Measurements from ENCODE around the gene FAF2. TPM values are rescaled to one million over a fixed set of nuclear protein-coding genes. Genes with fewer than 3 reads are reported as not detected.

Gene FAF2
- polyA plus RNA-seq, 1 experiment = 68.7 TPM

DNA sequence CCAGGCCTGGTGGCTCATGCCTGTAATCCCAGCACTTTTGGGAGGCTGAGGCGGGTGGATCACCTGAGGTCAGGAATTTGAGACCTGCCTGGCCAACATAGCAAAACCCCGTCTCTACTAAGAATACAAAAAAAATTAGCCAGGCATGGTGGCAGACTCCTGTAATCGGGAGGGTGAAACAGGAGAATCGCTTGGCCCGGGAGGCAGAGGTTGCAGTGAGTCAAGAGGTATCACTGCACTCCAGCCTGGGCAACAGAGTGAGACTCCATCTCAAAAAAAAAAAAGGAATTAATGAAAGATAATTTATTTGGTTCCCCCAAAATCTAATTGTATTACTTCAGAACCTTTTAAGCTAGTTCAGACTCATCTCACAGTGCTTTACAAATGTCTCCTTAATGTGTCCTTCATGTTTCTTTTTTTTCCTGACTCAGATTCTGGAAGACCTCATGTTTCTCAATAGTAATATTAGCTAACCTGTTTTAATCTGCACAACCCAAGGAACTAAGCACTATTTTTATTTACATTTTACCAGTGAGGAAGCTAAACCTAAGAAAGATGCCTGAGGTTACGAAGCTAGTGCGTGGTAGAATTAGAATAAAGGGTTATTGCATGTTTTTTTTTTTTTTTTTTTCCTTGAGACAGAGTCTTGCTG is 15.1 kb downstream of the FAF2 start:
- Histone ChIP-seq H3K9me3 (ENCODE audit: control insufficient read depth, insufficient read depth, low read length) (no peaks in the 10 kb centered on the region), H3K27me3 (ENCODE audit: control insufficient read depth, insufficient read depth, low read length) (no peaks in the 10 kb centered on the region), H3K4me3 (ENCODE audit: low read depth, low read length) (no peak overlapping the region), H3K27ac (ENCODE audit: low read depth, low read length) (no peak overlapping the region)
- no peak for DNase-seq (ENCODE audit: low read depth, low spot score)
- TF ChIP-seq, protein P1, sequence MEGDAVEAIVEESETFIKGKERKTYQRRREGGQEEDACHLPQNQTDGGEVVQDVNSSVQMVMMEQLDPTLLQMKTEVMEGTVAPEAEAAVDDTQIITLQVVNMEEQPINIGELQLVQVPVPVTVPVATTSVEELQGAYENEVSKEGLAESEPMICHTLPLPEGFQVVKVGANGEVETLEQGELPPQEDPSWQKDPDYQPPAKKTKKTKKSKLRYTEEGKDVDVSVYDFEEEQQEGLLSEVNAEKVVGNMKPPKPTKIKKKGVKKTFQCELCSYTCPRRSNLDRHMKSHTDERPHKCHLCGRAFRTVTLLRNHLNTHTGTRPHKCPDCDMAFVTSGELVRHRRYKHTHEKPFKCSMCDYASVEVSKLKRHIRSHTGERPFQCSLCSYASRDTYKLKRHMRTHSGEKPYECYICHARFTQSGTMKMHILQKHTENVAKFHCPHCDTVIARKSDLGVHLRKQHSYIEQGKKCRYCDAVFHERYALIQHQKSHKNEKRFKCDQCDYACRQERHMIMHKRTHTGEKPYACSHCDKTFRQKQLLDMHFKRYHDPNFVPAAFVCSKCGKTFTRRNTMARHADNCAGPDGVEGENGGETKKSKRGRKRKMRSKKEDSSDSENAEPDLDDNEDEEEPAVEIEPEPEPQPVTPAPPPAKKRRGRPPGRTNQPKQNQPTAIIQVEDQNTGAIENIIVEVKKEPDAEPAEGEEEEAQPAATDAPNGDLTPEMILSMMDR (IDR thresholded peaks at IDR 0.05; ENCODE audit: low read depth, low read length) = no peak
- CTCF ChIA-PET = interaction anchor here (0.6 to 7.9 kb wide), 3 partner anchors 12 to 15 kb away, joined by 4 to 62 read pairs (median 4); partner anchors contain the start of gene FAF2
- POLR2A ChIA-PET = interaction anchor here (0.6 to 0.9 kb wide), 3 partner anchors 15 to 550 kb away, joined by 3 to 4 read pairs (median 4); partner anchors contain the start of gene RNF44

DNA sequence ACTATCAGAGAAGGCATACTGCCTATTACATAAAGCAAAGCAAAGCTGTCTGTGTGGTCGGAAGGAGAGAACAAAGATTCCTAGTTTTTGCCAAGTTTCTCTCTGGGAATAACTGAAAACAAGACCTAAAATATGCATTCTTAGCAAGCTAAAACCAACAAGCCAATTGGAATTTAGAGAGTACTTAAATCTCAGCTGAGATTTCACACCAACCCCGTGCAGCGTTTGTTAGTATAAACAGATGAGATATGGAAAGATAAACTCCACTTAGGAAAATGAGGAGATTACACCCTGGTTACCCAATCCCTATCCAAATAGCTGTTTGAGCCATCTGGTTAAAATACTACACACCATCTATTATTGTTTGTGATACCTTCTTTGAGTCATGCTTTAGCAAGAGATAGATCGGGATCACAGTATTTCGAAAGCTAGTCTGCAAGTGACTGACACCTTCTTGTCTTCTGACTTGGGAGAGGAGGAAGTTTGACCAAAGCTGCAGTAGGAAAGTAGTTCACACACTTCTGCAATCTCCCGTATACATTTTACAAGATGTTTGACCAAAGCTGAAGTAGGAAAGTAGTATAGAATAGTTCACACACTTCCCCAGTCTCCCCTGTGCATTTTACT is 18.2 kb downstream of the FAF2 start:
- peak; percentile 55 for DNase-seq (ENCODE audit: low read depth, low spot score)
- Histone ChIP-seq H3K9me3 (ENCODE audit: control insufficient read depth, insufficient read depth, low read length) (no peaks in the 10 kb centered on the region), H3K4me3 (ENCODE audit: low read depth, low read length) (no peak overlapping the region), H3K27ac (ENCODE audit: low read depth, low read length) (no peak overlapping the region), H3K27me3 (ENCODE audit: control insufficient read depth, insufficient read depth, low read length) (no peaks in the 10 kb centered on the region)
- ChIA-PET POLR2A (interaction anchor here (0.7 to 1.6 kb wide), 7 partner anchors 13 to 71 kb away, joined by 3 to 11 read pairs (median 5); partner anchors contain the start of genes CLTB, FAF2 and RNF44), CTCF (interaction anchor here (1.0 to 7.9 kb wide), 3 partner anchors 18 to 737 kb away, joined by 3 to 62 read pairs (median 4); partner anchors contain the start of gene FAF2)
- TF ChIP-seq, protein P1 (IDR thresholded peaks at IDR 0.05; ENCODE audit: low read depth, low read length) = no peak

DNA sequence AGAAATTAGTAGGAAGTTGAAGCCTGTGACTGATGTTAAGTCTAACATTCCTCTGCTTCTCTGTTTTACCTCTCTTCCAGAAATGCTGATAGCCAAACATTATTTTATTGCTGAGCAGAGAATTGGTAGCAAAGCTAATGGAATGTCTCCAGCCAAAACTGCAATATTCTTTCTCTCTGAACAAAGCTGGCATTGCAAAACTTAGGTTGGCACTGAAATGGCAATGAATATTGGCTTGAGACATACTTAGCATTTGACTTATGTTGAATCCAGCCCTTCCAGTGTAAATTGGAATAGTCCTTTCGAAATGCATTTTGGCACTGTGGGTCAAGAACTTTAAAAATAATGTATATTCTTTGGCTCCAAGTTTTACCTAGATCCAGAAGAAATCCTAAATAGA is 21.1 kb downstream of the FAF2 start:
- CTCF ChIA-PET = interaction anchor here (7.9 kb wide), 1 partner anchor 21 kb away, joined by 62 read pairs; the partner anchor contains the start of gene FAF2
- TF ChIP-seq, protein P1 (IDR thresholded peaks at IDR 0.05; ENCODE audit: low read depth, low read length) = no peak
- no peak for DNase-seq (ENCODE audit: low read depth, low spot score)

DNA sequence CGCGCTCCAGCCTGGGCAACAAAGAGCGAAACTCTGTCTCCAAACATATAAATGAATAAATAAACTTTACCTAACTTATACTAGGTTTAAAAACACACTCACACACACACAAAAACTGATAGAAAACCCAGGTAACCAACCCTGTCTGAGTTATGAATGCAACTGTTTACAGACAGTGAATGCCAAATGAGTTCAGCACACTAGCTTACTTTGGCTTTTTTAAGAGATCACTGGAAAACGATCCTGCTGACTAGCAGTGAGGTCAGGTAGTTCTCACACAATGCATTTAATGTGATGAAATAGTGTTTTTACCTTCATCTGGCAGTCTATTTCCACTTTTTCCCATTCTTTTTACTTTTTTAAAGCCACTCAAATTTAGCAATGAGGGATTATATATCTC is 22.4 kb downstream of the FAF2 start:
- Histone ChIP-seq H3K4me3 (ENCODE audit: low read depth, low read length) (no peak overlapping the region), H3K27me3 (ENCODE audit: control insufficient read depth, insufficient read depth, low read length) (no peaks in the 10 kb centered on the region), H3K9me3 (ENCODE audit: control insufficient read depth, insufficient read depth, low read length) (no peaks in the 10 kb centered on the region), H3K27ac (ENCODE audit: low read depth, low read length) (no peak overlapping the region)
- POLR2A ChIA-PET = no interaction called here
- CTCF ChIA-PET = no interaction called here
- no peak for DNase-seq (ENCODE audit: low read depth, low spot score)
- TF ChIP-seq, protein P1 (IDR thresholded peaks at IDR 0.05; ENCODE audit: low read depth, low read length) = no peak

More for the DNA sequence above, 21.1 kb downstream of the FAF2 start:
- H3K27ac ChIP-seq (ENCODE audit: low read depth, low read length) = no peak overlapping the region
- no peaks in the 10 kb centered on the region for H3K27me3 ChIP-seq (ENCODE audit: control insufficient read depth, insufficient read depth, low read length)
- H3K4me3 ChIP-seq (ENCODE audit: low read depth, low read length) = no peak overlapping the region
- H3K9me3 ChIP-seq (ENCODE audit: control insufficient read depth, insufficient read depth, low read length) = no peaks in the 10 kb centered on the region
- POLR2A ChIA-PET = no interaction called here

DNA sequence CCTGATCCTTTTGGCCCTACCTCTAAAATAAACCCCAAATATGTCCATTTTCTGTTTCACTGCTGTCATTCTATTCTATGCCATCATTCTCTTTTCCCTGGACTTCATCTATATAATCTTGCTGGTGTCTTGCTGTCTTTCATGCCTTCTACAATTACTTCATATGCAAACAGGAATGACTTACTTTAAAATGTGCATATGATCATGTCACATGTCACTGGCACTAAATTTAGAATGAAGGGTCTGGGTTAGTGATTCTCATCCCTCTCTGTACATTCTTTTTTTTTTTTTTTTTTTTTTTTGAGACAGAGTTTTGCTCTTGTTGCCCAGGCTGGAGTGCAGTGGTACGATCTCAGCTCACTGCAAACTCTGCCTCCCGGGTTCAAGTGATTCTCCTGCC is 22.9 kb downstream of the FAF2 start:
- H3K27me3 ChIP-seq (ENCODE audit: control insufficient read depth, insufficient read depth, low read length) = no peaks in the 10 kb centered on the region
- ChIA-PET POLR2A (no interaction called here), CTCF (no interaction called here)
- TF ChIP-seq, protein P1 (IDR thresholded peaks at IDR 0.05; ENCODE audit: low read depth, low read length) = no peak
- H3K4me3 ChIP-seq (ENCODE audit: low read depth, low read length) = no peak overlapping the region
- H3K27ac ChIP-seq (ENCODE audit: low read depth, low read length) = no peak overlapping the region
- H3K9me3 ChIP-seq (ENCODE audit: control insufficient read depth, insufficient read depth, low read length) = no peaks in the 10 kb centered on the region
- DNase-seq (ENCODE audit: low read depth, low spot score) = no peak

Data from AG04450 (cell line).